ENCODE data around the gene CACFD1. TPM values are rescaled to one million over a fixed set of nuclear protein-coding genes. Genes with fewer than 3 reads are reported as not detected.

Gene CACFD1
- total and polyA plus RNA-seq, 9 of the 15 experiments (the other 6 are each of a cell fraction or from before 2014, with no cell fraction given), result 0.11 to 1.4 (median 1.1) TPM; not detected in 2

DNA sequence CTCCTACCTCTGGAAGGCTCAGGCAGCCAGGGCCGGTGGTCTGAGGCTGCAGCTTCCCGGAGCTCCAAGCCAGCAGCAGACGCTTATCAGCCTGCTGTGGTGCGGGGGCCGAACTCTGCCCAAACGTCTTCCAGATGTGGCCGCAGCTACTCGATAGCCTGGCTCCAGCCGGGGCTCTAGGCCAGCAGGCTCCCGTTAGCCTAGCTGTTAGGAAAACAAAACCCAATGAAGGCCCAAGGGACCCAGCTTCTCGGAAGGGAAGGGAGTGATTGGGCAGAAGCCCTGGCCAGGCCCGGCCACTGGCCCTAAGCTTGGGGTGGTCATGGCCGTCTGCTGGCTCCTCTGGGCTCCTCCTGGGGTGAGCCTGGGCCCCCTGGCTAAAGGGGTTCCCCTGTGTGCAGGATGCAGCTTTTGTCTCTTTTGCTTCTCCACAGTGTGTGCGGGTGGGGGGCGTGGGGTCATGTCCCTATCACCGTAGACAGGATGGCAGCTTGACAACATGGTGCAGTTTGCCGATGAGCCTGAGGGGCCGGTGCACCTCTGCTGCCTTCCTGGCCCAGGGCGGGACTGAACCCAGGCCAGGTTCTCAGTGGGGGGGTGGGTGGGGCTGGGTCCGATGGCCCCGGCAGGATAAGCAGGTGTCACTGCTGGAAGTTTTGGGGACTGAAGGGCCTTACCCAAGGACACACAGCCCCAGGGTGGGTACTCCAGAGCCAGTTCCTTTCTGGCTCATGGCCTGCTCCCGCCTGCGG is 46.3 kb downstream of the CACFD1 start (continued):
- TF ChIP-seq, protein P1, sequence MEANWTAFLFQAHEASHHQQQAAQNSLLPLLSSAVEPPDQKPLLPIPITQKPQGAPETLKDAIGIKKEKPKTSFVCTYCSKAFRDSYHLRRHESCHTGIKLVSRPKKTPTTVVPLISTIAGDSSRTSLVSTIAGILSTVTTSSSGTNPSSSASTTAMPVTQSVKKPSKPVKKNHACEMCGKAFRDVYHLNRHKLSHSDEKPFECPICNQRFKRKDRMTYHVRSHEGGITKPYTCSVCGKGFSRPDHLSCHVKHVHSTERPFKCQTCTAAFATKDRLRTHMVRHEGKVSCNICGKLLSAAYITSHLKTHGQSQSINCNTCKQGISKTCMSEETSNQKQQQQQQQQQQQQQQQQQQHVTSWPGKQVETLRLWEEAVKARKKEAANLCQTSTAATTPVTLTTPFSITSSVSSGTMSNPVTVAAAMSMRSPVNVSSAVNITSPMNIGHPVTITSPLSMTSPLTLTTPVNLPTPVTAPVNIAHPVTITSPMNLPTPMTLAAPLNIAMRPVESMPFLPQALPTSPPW (CRISPR knock-in tag; IDR thresholded peaks at IDR 0.05), result peak; percentile 75
- TF ChIP-seq RAD21 (CRISPR knock-in tag; conservative IDR thresholded peaks at IDR 0.05 in 1 of 2, IDR thresholded peaks at IDR 0.05 in 1 of 2) (no peak), POLR2H (tag; IDR thresholded peaks at IDR 0.05; ENCODE audit: low read depth) (no peak), ZNF445 (CRISPR knock-in tag; IDR thresholded peaks at IDR 0.05; ENCODE audit: low read depth) (no peak), ZBTB17 (CRISPR knock-in tag; IDR thresholded peaks at IDR 0.05) (no peak), PHTF2 (CRISPR knock-in tag; IDR thresholded peaks at IDR 0.05) (no peak), ZSCAN32 (CRISPR knock-in tag; IDR thresholded peaks at IDR 0.05) (no peak), SAFB2 (IDR thresholded peaks at IDR 0.05; ENCODE audit: borderline replicate concordance, low read depth, low read length, severe bottlenecking) (no peak), CTBP1 (IDR thresholded peaks at IDR 0.05; ENCODE audit: borderline replicate concordance) (0 out of 2 replicates have a peak, but pooled peaks have one; percentile 29), ZSCAN29 (IDR thresholded peaks at IDR 0.05) (no peak), SMAD1 (IDR thresholded peaks at IDR 0.05; ENCODE audit: low read depth, low read length, partially characterized antibody) (no peak), CEBPG (CRISPR knock-in tag; IDR thresholded peaks at IDR 0.05) (no peak), CEBPG (tag; conservative IDR thresholded peaks at IDR 0.05 in 1 of 2, IDR thresholded peaks at IDR 0.05 in 1 of 2) (no peak), BRD4 (IDR thresholded peaks at IDR 0.05) (no peak), ZNF57 (CRISPR knock-in tag; IDR thresholded peaks at IDR 0.05) (no peak), RCOR1 (IDR thresholded peaks at IDR 0.05; ENCODE audit: borderline replicate concordance in 1 of 2, low read depth in 2 of 2, low read length in 2 of 2) (0 out of 4 replicates have a peak, but pooled peaks of 1 of the 2 experiments have one; percentile 50), ZNF24 (IDR thresholded peaks at IDR 0.05) (no peak), FUS (optimal IDR thresholded peaks at IDR 0.05; ENCODE audit: low read depth, low read length) (no peak), PKNOX1 (IDR thresholded peaks at IDR 0.05) (no peak), ESRRB (CRISPR knock-in tag; IDR thresholded peaks at IDR 0.05; ENCODE audit: borderline replicate concordance) (no peak), KLF6 (CRISPR knock-in tag; IDR thresholded peaks at IDR 0.05; ENCODE audit: borderline replicate concordance) (no peak), RAD51 (IDR thresholded peaks at IDR 0.05; ENCODE audit: borderline replicate concordance, low read depth) (no peak)
- TF ChIP-seq, protein P2, sequence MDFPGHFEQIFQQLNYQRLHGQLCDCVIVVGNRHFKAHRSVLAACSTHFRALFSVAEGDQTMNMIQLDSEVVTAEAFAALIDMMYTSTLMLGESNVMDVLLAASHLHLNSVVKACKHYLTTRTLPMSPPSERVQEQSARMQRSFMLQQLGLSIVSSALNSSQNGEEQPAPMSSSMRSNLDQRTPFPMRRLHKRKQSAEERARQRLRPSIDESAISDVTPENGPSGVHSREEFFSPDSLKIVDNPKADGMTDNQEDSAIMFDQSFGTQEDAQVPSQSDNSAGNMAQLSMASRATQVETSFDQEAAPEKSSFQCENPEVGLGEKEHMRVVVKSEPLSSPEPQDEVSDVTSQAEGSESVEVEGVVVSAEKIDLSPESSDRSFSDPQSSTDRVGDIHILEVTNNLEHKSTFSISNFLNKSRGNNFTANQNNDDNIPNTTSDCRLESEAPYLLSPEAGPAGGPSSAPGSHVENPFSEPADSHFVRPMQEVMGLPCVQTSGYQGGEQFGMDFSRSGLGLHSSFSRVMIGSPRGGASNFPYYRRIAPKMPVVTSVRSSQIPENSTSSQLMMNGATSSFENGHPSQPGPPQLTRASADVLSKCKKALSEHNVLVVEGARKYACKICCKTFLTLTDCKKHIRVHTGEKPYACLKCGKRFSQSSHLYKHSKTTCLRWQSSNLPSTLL (IDR thresholded peaks at IDR 0.05), result no peak
- TF ChIP-seq, protein P3, sequence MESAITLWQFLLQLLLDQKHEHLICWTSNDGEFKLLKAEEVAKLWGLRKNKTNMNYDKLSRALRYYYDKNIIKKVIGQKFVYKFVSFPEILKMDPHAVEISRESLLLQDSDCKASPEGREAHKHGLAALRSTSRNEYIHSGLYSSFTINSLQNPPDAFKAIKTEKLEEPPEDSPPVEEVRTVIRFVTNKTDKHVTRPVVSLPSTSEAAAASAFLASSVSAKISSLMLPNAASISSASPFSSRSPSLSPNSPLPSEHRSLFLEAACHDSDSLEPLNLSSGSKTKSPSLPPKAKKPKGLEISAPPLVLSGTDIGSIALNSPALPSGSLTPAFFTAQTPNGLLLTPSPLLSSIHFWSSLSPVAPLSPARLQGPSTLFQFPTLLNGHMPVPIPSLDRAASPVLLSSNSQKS (CRISPR knock-in tag; IDR thresholded peaks at IDR 0.05), result no peak
